Neuronal stem cell (in vitro differentiated cells): ENCODE results near the gene FKBP9.

Source experiments
- DNase-seq: peaks from one replicate; pipeline ENCODE4 v3.0.0-alpha.2; 2013; ENCODE audit warnings: low spot score
- H2AFZ ChIP-seq: one replicate; pipeline ENCODE4 v1.6.1; 2013; ENCODE audit warnings: mild to moderate bottlenecking, low read length, inconsistent platforms
- H2AK5ac ChIP-seq: 2 replicates; pipeline ENCODE4 v1.6.1; 2013; ENCODE audit warnings: low read depth, mild to moderate bottlenecking, inconsistent platforms, low read length, moderate library complexity, mixed read lengths
- H2BK120ac ChIP-seq: 2 replicates; pipeline ENCODE4 v1.6.1; 2013; ENCODE audit warnings: low read depth, mild to moderate bottlenecking, inconsistent platforms, low read length, moderate library complexity, mixed read lengths
- H2BK12ac ChIP-seq: one replicate; pipeline ENCODE4 v1.6.1; 2013; ENCODE audit warnings: low read length, inconsistent platforms
- H2BK15ac ChIP-seq: 2 replicates; pipeline ENCODE4 v1.6.1; 2013; ENCODE audit warnings: mild to moderate bottlenecking, low read length, inconsistent platforms, mixed read lengths
- H2BK5ac ChIP-seq: one replicate; pipeline ENCODE4 v1.6.1; 2013; ENCODE audit warnings: inconsistent platforms, mild to moderate bottlenecking, low read length, moderate library complexity
- H3K14ac ChIP-seq: one replicate; pipeline ENCODE4 v1.6.1; 2013; ENCODE audit warnings: low read length, inconsistent platforms
- H3K18ac ChIP-seq: 2 replicates; pipeline ENCODE4 v1.6.1; 2013; ENCODE audit warnings: low read length, inconsistent platforms
- H3K23ac ChIP-seq: 2 replicates; pipeline ENCODE4 v1.6.1; 2013; ENCODE audit warnings: low read depth, mild to moderate bottlenecking, mixed read lengths, low read length, inconsistent platforms; ENCODE audit not compliant: poor library complexity
- H3K27ac ChIP-seq: replicated peaks from 3 replicates; pipeline ENCODE4 v1.5.1; 2013; ENCODE audit warnings: low read length, inconsistent platforms
- H3K27me3 ChIP-seq, 3 experiments: 2 replicates each; pipeline ENCODE4 v1.6.1; 2013; ENCODE audit warnings: low read length in 3 of 3, mild to moderate bottlenecking in 2 of 3, inconsistent platforms in 1 of 3, low read depth in 1 of 3, mixed read lengths in 1 of 3, moderate library complexity in 1 of 3; ENCODE audit not compliant: control insufficient read depth in 3 of 3, insufficient read depth in 3 of 3
- H3K36me3 ChIP-seq, 2 donors: replicated peaks in 1 of 2; 2 replicates each; pipeline ENCODE4 v1.6.1; 2013; ENCODE audit warnings: low read length in 2 of 2; ENCODE audit not compliant: control insufficient read depth in 2 of 2, insufficient read depth in 2 of 2
- H3K4ac ChIP-seq: 2 replicates; pipeline ENCODE4 v1.6.1; 2013; ENCODE audit warnings: inconsistent platforms, mild to moderate bottlenecking, low read length, moderate library complexity
- H3K4me1 ChIP-seq, 2 donors: 1 replicate in 1 of 2; 2 replicates in 1 of 2; pipeline ENCODE4 v1.6.1; 2013; ENCODE audit warnings: low read length in 2 of 2, low read depth in 1 of 2; ENCODE audit not compliant: control insufficient read depth in 2 of 2, insufficient read depth in 1 of 2
- H3K4me2 ChIP-seq: one replicate; pipeline ENCODE4 v1.6.1; 2013; ENCODE audit warnings: mild to moderate bottlenecking, low read length, inconsistent platforms; ENCODE audit not compliant: insufficient read depth, poor library complexity, severe bottlenecking
- H3K4me3 ChIP-seq, 2 donors: 2 replicates each; pipeline ENCODE4 v1.5.1; 2013; ENCODE audit warnings: low read length in 2 of 2, mild to moderate bottlenecking in 2 of 2, inconsistent platforms in 1 of 2, moderate library complexity in 1 of 2
- H3K79me1 ChIP-seq: one replicate; pipeline ENCODE4 v1.6.1; 2013; ENCODE audit warnings: low read depth, mild to moderate bottlenecking, inconsistent platforms, low read length, moderate library complexity
- H3K9ac ChIP-seq: one replicate; pipeline ENCODE4 v1.6.1; 2013; ENCODE audit warnings: mild to moderate bottlenecking, low read depth, low read length, inconsistent platforms; ENCODE audit not compliant: poor library complexity
- H3K9me3 ChIP-seq, 2 donors: replicated peaks in 1 of 2; 2 replicates each; pipeline versions ENCODE3 to v1.6.1; 2013; ENCODE audit warnings: low read length in 2 of 2, mild to moderate bottlenecking in 2 of 2, inconsistent platforms in 1 of 2, low read depth in 1 of 2, mixed read lengths in 1 of 2, moderate library complexity in 1 of 2; ENCODE audit not compliant: control insufficient read depth in 2 of 2, insufficient read depth in 1 of 2
- H4K8ac ChIP-seq: one replicate; pipeline ENCODE4 v1.6.1; 2013; ENCODE audit warnings: low read depth, mild to moderate bottlenecking, inconsistent platforms, low read length, moderate library complexity
- H4K91ac ChIP-seq: one replicate; pipeline ENCODE4 v1.6.1; 2013; ENCODE audit warnings: low read length, low read depth, mild to moderate bottlenecking, inconsistent platforms; ENCODE audit not compliant: poor library complexity
- WGBS, 2 donors: extraction: QIAGEN DNeasy Blood & Tissue Kit; methylation state at CpG; one replicate each; pipeline ENCODE4 v1.1.7; 2013; ENCODE audit warnings: missing lambda C conversion rate in 2 of 2, mixed read lengths in 1 of 2; ENCODE audit not compliant: insufficient read length in 2 of 2, insufficient replicate concordance in 1 of 2; ENCODE audit errors: extremely low coverage in 2 of 2; 5-methylcytosine and 5-hydroxymethylcytosine counted together

The FKBP9 gene

DNA sequence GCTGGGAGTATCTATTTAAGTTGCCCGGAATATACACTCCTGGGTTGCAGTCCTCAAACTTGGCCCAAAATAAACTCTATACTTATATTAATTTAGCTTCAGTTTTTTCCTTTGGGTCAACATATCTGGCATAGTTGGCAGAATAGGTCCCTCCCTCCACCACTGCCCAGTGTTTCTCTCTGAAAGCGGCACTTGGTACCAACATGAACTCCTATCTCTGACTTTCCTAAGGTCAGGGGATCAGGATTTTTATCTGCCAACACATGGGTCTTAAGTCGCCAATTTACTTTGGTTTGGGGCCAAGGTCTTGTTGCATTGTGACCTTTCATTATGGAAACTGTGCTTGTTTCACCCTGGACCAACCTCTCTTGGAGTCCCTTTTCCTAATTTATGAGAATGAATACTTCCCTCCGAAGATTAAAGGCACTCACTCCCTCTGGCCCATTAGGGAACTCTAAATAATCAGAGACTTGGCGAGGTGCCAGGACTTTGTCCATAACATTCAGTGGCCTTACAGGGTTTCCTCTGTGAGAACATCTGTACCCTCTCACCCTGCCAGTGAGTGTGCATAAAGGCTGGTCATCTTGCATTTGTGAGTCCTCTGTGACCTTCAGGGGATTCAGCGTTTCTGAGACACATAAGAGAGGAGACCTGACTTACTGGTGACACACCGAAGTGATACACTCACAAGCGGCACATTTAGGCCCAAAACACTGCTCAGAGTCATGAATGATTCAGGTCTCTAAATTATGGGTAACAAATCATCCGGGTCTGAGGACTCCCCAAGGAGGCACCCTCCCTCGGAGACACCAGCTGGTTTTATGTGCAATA is 19.7 kb upstream of the FKBP9 start:
- Histone ChIP-seq H2BK15ac (no peak overlapping the region), H4K8ac (no peak overlapping the region), H3K4me1 (peaks cover 2 to 3% of the 10 kb centered on the region in 2 donors), H3K36me3 (peaks cover 0 to 45% of the 10 kb centered on the region in 2 donors), H2AK5ac (no peak overlapping the region), H2BK120ac (no peak overlapping the region), H4K91ac (no peak overlapping the region), H3K27ac (no peak overlapping the region), H3K4me2 (no peak overlapping the region), H3K9me3 (no peaks in the 10 kb centered on the region), H3K4ac (no peak overlapping the region), H3K9ac (no peak overlapping the region), H2BK12ac (no peak overlapping the region), H3K18ac (no peak overlapping the region), H3K4me3 (no peak overlapping the region), H3K79me1 (no peaks in the 10 kb centered on the region), H3K23ac (no peak overlapping the region), H2AFZ (no peak overlapping the region), H2BK5ac (no peak overlapping the region), H3K27me3 (peaks cover 0 to 2% (median 0%) of the 10 kb centered on the region in 3 experiments), H3K14ac (no peak overlapping the region)
- WGBS, 2 donors = no CpG with 5 or more reads among the region's 10 CpGs
- no peak for DNase-seq

DNA sequence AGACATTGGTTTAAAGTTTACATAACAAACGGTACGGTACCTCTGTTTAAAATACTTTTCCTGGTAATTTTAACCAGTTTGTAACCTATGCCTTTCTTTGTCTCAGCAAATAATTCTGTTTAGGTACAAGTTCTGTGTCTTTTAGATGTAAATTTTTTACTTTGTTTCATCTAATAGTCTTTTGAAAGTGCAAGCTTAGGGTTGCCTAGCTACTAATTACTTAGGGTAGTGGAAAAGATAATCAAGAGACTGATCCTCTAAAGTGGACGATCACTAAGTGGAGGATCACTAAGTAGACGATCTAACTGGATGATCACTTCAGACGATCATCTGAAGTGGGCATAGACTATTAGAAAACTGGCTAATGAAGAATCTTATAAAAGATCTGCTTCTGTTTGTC is 16.1 kb upstream of the FKBP9 start:
- peaks cover 0 to 31% of the 10 kb centered on the region in 2 donors for H3K36me3 ChIP-seq
- peaks cover 0 to 2% (median 0%) of the 10 kb centered on the region in 3 experiments for H3K27me3 ChIP-seq
- H3K4me3 ChIP-seq = peak overlapping the region in 1 of 2 donors; percentile 89
- DNase-seq = no peak
- peaks cover 2 to 3% of the 10 kb centered on the region in 2 donors for H3K4me1 ChIP-seq
- no peak overlapping the region for H2BK12ac ChIP-seq
- no CpG with 5 or more reads among the region's 5 CpGs for WGBS, 2 donors
- H3K4me2 ChIP-seq = peak overlapping the region; percentile 89
- no peak overlapping the region for H2AK5ac ChIP-seq
- H2AFZ ChIP-seq = no peak overlapping the region
- H3K4ac ChIP-seq = no peak overlapping the region
- H4K8ac ChIP-seq = no peak overlapping the region
- no peak overlapping the region for H2BK120ac ChIP-seq
- no peak overlapping the region for H3K27ac ChIP-seq
- no peak overlapping the region for H2BK5ac ChIP-seq
- H3K9ac ChIP-seq = no peak overlapping the region
- H4K91ac ChIP-seq = no peak overlapping the region
- H3K18ac ChIP-seq = no peak overlapping the region
- H3K9me3 ChIP-seq = peaks cover 2 to 8% of the 10 kb centered on the region in 2 donors
- H3K23ac ChIP-seq = no peak overlapping the region
- no peaks in the 10 kb centered on the region for H3K79me1 ChIP-seq
- no peak overlapping the region for H2BK15ac ChIP-seq
- H3K14ac ChIP-seq = no peak overlapping the region

DNA sequence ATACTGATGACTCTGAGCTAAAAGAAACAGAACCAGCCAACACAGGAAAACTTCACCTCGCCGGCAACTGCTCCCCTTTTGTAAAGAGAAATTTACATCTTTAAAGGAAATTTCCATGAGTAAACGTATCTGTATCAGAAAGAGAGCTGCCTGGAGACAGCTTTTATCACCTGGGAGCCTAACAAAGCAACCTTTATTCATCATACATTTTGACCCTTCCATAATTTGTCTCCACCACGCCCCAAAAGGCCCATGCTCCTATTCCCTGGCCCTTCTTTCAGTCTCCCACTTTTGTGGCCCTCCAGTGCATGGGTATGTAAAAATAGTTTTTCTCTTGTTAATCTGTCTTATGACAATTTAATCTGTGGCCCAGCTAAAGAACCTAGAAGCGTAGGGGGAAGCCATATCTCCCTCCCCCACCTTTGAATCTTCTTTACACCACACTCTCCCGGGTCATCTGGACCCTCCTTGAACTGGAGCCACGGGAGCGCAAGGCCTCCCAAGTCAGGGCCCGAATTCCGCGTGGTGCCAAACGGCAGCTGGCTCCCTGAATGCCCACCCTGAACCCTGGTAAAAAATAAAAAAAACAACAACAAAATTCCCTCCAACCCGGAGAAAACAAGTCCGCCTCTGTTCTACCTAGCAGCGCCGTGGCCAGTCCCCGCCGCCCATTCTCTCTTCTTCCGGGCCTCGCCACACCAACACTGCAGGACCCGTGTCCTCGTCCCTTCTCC is 15.4 kb upstream of the FKBP9 start:
- Histone ChIP-seq H4K91ac (no peak overlapping the region), H3K9ac (peak overlapping the region; percentile 81), H2BK15ac (peak overlapping the region; percentile 62), H2BK5ac (no peak overlapping the region), H2AK5ac (no peak overlapping the region), H3K4ac (no peak overlapping the region), H3K36me3 (peaks cover 0 to 24% of the 10 kb centered on the region in 2 donors), H3K18ac (peak overlapping the region; percentile 93), H2AFZ (peak overlapping the region; percentile 98), H3K4me1 (peaks cover 2 to 3% of the 10 kb centered on the region in 2 donors), H3K9me3 (peaks cover 2 to 8% of the 10 kb centered on the region in 2 donors), H3K27me3 (peaks cover 0 to 2% (median 0%) of the 10 kb centered on the region in 3 experiments), H3K27ac (no peak overlapping the region), H3K23ac (peak overlapping the region; percentile 95), H4K8ac (no peak overlapping the region), H2BK120ac (no peak overlapping the region), H3K4me2 (peak overlapping the region; percentile 89), H3K14ac (peak overlapping the region; percentile 14), H2BK12ac (peak overlapping the region; percentile 4), H3K4me3 (peak overlapping the region; percentile 78 to 89), H3K79me1 (no peaks in the 10 kb centered on the region)
- WGBS, 2 donors = no CpG with 5 or more reads among the region's 22 CpGs
- DNase-seq = no peak
